CD4-positive, alpha-beta T cell treated with Interleukin-15 for 1 hour (primary cell): Measurements from ENCODE around the gene PPM1L.

Source experiments
- DNase-seq: peaks from one replicate; pipeline ENCODE4 v3.0.0-alpha.2; 2020

PPM1L gene

DNA sequence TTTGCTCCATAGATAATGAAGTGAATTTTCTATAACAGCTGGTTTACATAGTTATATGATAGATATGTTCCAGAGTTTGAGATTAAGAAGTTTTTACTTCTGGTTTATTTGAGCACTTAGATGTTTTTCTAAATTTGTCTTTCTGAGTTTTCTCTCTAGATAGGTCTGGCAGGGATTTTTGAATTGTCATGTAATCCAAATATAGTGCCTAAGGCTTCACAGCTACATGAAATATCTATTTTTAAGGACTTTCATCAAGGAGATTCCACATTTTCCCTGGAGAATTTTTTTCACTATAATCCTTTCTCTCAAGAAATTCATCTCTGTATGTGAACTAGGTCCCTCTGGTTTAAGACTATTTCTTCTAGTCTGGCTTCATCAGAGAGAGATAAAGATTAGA, 12.0 kb downstream of the PPM1L start:
- DNase-seq: no peak

DNA sequence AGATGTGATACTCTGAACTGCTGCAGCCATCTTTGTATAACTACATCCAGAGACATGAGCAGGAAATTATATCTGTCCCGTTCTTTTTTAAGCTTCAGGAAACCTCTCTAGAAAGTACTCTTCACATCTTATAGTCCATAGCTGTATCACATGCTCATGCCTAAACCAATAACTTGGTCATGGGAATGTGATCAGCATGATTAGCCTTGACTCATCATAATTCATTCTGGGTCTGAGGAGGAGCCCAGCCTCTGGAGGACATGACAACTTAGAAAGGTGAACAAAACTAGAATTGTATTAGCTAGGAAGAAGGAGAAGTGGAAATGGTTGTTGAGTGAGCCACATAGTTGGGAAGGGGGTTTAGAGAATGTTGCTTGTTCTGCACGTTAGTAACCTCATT, 12.9 kb downstream of the PPM1L start:
- no peak for DNase-seq

DNA sequence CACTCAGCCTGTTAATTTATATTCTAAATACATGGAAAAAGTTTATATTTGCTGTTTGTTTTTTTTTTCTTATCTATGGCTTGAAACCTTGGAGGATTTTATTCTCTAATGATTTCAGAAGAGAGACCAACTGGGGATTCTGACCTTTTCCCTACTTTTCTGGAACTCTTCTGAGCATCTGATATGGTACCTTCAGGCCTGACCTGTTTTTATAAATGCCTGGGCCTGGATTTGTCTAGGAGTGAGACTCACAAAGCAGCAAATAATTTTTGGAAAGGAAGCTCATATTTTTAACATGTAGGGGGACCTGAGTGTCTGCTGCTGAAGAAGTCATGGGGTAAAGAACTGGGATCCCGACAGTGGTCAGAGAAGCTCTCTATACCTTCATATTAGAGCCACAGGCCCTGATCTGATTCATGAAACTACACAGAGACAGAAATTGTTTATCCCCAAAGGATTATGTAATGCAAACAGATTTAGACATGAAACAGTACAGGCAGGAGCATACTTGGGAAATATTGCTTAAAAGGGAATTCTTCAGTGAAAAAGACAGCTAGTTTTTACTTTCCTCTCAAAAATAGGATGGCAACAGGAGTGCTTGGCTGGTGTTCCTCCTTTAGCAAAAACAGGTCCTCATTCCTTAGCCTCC, 15.9 kb downstream of the PPM1L start:
- DNase-seq: no peak

DNA sequence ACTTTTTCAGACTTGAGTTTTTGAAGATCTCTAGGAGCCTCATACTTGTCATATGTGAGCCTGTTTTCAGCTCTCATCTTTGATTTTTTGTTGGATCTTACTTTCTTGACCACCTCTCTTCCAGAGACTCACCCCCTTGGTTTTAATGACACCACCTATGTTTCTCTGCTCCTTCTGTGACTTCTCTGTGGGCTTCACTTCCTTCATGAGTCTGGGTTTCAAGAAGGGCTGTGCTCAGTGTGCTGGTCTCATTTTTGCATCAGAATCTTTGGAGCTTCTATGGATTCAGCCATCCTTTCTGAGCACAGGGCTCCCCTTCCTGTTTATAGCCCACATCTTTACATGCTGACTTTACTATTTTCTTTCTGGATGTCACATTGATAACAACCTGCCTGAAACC, 17.7 kb downstream of the PPM1L start:
- no peak for DNase-seq

DNA sequence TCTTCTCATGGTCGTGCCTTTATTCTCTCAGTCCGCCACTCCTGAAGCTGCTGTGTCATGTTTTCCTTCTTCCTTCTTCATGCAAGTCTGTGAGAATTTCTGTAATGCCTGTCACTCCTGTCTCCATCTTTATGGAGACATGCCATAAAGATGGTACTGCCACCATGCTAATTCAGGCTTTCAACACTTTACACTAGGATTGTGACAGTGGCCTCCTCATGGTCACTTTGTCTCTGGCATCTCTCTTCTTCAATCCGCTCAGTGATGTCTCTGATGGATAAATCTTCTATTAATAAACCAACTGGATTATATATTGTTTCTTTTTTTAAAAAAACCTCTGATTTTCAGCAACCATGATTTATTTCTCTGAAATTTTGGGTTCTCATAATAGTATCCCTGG, 18.1 kb downstream of the PPM1L start:
- DNase-seq: no peak

DNA sequence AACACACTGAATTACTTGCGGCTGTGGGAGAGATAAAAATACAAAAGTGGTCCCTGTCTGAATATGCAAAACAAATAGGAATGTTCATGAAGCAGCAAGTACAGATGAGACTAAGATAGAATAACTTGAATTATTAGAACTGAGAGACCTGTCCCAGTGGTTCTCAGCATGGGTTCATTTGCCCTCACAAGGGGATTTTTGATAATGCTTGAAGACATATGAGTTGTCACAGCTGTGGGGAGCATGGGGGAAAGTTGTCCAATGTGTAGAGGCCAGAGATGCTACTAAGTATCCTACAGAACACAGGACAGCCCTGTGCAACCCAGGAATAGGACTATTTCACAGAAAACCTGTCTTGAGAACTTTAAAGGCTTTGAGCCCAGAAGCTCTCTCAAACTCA, 22.4 kb downstream of the PPM1L start:
- DNase-seq: no peak

DNA sequence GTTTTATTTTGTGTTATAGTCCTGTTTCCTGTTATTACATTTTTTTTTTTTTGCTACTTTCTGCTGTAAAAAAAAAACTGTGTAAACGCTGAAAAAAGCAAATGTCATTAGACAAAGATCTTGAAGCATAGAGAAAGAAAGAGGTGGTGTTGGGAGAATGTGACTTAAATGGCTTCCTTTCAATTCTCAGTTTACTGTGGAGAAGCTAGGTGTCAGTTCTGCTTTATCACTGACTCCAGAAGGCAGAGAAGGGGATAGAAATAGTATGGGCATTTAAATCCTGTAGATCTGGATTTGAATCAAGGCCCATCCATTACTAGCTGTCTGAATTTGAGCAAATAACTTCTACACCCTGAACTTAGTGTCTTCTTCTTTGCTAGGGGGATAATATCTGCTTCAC, 23.0 kb downstream of the PPM1L start:
- DNase-seq: no peak

DNA sequence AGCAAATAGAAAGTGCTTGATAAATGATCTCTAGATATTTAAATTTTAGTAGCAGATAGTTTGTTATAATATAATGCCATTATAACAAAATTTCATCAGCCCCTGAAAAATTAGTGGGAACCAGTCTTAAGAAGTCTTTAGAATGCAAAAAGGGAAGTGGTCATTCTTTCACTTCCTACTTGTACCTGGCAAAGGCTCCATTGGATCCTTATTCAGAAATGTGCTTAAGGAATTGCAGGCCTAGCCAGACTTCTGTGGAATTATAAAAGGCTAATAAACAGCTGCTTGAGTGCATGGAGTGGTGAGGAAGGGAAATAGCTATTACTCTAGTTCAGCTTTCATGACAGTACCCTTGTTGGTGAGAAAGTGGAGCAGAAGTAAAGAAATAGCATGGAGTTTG, 24.2 kb downstream of the PPM1L start:
- DNase-seq: no peak

DNA sequence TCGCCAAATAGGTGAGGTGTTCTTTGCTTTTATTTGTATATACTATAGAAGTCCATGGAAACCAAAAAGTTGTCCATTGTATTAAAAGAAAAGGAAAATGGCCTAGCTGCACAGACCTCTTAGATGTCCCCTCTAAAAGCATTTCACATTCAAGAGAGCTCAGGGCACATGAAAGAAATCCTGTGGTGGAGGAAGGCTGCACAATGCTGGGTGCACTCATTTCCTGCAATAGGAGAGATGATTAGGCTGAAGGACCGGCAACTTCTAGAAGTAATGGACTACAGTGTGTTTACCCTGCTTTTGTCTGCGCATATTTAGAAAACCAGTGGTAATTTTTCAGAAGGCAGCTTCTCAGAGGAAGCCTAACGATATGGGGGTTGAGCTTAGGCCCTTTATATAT, 25.4 kb downstream of the PPM1L start:
- no peak for DNase-seq

DNA sequence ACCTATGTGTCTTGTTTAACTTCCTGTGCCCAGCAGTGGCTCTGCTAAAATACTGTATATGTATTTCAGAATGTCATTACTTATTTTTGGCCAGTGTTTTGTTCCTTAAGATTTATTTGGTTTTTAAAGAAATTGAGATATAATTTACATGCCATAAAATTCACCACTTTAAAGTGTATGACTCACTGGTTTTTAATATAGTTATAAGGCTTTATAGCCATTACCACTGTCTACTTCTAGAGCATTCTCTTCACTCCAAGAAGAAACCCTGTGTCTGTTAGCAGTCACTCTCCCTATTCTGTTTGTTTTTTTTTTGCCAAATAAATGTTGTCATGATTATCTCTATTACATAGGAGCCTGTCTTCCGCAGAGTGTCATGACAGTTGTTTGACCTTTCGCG, 25.8 kb downstream of the PPM1L start:
- no peak for DNase-seq

DNA sequence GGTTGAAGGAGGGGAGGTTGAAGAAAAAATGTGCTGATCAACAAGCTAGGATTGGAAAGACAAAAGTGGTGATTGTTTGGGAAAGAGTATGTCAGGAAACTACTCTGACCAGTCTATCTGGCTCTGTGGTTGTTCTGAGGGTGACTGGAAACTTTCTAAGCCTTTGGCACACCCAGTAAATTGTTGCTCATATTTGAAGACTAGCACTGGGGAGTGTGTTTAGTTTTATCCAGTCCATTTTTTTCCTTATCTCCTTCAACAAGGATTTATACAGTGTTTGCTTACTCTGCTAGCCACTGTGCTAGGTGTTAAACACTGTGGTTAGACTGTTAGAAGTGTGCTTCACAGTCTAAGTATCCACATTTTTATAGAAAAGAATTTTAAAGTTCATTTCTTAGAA, 28.8 kb downstream of the PPM1L start:
- DNase-seq: no peak

DNA sequence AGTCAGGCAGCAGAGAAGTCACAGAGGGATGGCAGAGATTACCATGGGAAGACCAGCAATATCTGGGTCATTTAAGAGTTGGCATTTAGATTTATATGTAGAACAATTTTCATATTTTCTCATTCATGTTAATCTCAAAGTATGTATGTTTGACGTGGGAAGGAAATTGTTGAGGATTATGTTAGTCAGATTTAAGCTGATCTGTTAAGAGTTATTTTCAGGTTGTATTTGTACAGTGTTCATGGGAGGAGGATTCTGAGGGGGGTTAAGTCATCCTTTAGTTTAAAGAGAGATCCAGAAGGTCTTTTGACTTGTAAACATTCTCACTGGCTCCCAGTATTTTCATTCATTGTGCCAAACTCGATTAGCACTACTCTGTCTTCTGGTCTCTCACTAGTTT, 34.7 kb downstream of the PPM1L start:
- no peak for DNase-seq

DNA sequence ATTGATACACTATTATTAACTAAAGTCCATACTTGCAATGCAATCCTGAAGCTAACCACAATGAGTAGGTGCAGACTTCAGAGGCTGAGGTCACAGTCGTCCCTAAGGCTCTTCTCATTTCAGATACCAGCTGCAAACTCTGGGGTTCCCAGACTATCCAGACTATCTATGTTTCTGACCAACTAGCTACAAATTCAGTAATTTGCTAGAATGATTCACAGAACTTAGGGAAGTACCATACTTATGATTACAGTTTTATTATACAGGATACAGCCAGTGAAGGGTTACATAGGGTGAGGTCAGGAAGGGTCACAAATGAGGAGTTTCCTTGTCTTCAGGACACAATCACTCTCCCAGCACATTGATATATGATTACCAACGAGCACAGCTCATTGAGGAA, 36.5 kb downstream of the PPM1L start:
- no peak for DNase-seq

DNA sequence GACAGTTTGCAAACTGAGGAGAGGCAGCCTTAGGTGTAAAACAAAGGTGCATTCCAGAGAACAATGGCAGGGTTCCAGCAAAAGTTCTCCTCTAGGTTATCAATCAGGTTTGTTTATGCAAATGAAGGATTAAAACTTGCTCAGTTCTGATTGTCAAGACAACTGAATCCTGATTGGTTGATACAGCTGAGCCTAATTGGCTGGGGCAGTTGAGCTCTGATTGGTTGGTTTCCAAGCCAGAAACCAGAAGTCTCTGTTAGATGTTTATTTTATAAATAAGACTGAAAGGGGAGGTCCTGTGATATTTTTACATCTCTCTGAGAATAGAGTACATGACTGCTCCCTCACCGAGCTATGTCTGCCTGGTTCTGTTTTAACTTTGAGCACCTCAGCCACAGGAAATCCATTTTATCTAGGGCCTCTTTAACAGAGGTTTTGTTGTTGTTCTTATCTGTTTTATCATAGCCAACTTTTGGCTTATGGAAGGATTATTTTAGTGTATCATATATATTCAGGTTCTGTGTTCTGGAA, 37.8 kb downstream of the PPM1L start:
- no peak for DNase-seq

DNA sequence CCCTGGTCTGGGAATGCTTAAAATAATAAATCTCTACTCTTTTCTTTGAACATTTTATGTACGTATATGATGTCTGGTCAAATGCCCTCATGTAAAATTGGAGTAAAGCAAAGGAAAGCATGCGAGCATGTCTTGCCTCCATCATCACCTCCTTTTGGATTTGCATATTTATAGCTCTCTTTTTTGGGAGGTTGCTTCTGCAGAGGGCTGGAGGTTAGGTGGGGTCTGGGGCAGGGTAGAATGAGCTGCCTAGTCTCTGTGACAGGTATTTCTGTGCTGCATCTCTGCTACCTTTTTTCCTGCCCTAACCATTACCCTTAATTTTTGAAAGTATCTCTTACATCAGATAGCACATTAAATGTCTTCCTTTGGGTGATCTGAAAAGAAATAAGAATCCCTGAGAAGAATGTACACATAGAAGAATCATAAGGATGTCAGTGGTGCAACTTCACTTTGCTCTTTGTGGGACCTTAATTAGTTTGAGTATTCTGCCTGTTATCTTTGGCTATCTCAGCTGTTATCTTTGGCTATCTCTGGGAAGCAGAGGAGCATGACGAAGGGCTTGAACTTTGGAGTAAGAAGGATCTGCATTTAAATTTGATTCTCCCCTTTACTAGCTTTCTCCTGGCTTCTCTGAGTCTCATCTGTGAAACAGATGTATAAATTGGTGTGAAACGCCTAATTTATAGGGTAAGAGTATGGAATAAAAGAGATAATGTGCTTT, 40.2 kb downstream of the PPM1L start:
- no peak for DNase-seq

DNA sequence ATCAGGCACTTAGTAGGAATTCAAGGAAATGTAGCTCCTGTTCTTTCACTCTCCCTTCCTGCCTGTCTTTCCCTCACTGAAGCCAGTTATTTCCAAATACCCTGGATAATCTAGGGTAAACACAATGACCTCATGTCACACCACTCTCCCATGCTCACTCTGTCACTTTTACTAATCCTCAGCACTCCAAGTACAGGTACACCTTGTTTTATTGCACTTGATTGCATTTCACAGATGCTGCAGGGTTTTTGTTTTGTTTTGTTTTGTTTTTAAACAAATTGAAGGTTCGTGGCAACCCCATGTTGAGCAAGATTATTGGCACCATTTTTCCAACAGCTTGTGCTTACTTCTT, 40.8 kb downstream of the PPM1L start:
- DNase-seq: no peak

DNA sequence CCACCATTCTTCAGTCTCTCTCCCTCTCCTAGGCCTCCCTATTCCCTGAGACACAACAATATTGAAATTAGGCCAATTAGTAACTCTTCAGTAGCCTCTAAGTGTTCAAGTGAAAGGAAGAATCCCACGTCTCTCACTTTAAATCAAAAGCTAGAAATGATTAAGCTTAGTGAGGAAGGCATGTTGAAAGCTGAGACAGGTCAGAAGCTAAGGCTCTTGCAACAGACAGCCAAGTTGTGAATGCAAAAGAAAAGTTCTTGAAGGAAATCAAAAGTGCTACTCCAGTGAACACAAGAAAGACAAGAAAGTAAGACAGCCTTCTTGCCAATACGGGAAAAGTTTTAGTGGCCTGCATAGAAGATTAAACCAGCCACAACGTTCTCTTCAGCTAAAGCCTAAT, 41.3 kb downstream of the PPM1L start:
- no peak for DNase-seq

DNA sequence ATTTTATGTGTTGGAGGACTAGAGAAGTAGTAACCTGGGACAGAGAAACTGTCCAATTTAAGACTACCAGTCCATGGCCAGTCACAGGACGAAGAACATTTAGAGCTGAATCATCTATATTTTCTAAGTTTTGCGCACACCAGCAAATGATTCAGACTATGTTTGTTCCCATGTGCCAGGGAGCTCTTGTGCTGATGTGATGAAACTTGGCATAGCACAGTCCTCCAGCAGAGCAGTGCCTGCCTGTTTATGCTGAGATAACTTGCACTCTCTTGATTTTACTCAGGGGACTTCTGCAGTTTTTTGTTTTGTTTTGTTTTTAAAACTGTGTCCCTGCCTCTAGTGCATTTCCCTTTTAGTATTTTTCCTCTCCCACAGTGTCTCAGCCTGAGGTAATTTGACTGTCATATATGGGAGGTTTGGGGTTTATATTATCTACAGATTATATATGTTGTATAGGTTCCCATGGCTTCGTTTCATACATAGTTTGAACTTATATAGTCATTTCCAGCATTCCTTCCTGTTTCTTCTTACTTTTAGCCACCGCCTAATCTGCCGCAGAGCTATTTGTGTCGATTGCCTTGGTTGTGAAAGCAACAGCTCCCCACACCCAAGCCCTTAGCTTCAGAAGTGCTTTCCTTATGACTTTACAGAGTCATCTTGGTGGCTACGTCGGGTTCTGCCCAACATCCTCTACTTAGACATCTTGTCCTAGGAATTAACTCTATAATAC, 45.5 kb downstream of the PPM1L start:
- DNase-seq: peak; percentile 65

DNA sequence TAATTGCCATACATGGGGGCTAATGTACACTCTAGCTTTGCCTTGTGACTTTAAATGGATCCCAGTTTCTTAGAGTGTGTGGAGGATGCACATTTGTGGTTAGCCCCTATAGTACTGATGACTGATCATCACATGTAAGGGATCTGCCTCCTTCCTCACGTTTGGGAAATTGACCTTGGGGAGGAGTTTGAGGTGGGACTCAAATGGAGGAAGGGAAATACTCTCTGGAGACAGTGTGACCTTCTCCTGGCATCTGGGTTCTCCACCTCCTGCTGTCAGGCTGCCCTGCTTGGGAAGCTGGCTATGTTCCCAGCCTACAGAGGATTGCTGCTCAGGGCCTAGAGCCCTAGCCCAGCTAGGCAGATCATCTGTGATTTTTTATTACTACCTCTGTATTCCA, 48.7 kb downstream of the PPM1L start:
- DNase-seq: no peak

DNA sequence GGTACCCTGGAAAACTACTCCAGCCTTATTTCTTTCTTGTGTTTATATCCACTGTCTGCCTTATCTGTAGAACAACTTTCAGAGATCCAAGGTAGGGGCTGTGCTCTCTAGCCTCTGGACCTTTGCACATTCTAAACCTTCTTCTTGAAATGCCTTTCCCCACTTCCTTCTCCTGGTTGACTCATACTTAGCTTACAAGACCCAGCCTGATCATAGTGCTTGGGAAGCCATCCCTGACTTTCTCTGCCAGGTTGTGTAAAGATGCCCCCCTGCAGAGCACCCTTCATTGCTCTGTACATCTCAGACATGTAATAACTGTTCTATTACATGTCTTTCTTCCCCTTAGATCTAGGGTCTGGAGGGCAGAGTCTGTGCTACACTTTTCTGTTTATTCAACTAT, 50.1 kb downstream of the PPM1L start:
- no peak for DNase-seq

DNA sequence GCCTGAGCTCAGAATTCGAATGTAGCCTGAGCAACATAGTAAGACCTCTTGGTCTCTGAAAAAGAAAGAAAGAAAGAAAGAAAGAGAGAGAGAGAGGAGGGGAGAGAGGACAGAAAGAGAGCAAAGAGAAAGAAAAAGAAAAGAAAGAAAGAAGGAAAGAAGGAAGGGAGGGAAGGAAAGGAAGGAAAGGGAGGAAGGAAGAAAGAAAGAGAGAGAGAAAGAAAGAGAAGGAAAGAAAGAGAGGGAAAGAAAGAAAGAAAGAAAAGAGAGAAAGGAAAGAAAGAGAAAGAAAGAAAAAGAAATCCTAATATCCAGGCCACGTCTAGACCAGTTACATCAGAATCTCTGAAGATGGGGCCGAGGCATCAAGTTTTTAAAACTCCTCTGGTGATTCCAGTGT, 50.7 kb downstream of the PPM1L start:
- DNase-seq: no peak

DNA sequence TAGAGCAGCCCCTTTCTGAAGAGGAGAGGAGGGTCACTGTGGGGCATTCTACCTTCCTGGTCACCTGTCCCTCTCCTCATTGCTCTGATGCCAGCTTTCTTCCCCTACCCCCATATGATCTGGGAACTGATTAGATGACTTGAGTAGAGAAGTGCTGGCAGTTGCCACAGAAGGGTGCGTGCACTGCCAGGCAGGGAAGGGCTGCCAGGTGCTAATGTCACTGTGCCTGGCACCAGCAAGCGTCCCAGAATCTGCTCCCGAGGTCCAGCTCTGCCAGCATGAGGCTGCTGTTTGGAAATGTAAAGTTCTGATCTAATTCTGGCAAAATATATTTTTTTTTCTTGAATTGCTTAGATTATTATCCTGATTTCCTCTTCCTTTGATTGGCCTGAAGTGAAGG, 52.8 kb downstream of the PPM1L start:
- no peak for DNase-seq

DNA sequence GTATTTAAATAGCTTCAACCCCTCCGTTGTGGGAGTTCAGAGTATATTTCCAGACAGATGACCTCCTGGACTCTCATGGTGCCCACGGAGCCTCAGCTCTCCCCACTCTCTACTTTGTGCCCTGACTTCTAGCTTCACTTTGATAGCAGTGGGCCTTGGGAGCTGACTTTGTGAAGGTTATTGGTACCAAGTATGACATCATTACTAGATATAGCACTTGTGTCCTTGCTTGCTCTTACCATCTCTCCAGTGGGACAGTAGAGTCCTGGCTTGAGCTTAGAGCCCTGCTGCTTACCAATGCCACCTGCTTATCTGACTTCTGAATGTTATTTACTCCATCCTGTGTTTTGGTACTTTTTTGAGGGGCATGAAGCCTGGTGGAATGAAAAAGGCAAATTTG, 53.4 kb downstream of the PPM1L start:
- no peak for DNase-seq
